H54 (cell line): ENCODE data around the gene EPHA6.
"Not testable (repeated sequence)": the region's sequence is repeated elsewhere in the genome, so short reads cannot be mapped to it uniquely, and the experiment has no call there.

ENCODE experiments used
- DNase-seq: peaks from one replicate; pipeline ENCODE4 v3.0.0; 2011; ENCODE audit warnings: low spot score, mixed read lengths; ENCODE audit not compliant: insufficient read length
- FAIRE-seq: peaks from 3 replicates; lab custom pipeline; 2011; peaks lifted over from hg19 to GRCh38; lab: Jason Lieb, UNC
- POLR2A ChIP-seq: IDR thresholded peaks from 2 replicates; pipeline ENCODE4 v1.6.1; 2011; ENCODE audit warnings: low read depth, mild to moderate bottlenecking, low read length

Gene EPHA6

GRCh38 chr3:97388774-97389173 lies 574.4 kb downstream of the EPHA6 start:
- FAIRE-seq (no peak), DNase-seq (no peak)
- no peak for TF ChIP-seq POLR2A

- TF ChIP-seq POLR2A, result no peak
- DNase-seq, result no peak
- no peak for FAIRE-seq
These were observed 575.5 kb downstream of the EPHA6 start for GRCh38 chr3:97389936-97390335.

- no peak for TF ChIP-seq POLR2A
- DNase-seq, result no peak
- no peak for FAIRE-seq
These were observed 576.8 kb downstream of the EPHA6 start for GRCh38 chr3:97391167-97391566.

- no peak for TF ChIP-seq POLR2A
- no peak for FAIRE-seq
- DNase-seq, result no peak
These were observed 595.2 kb downstream of the EPHA6 start for GRCh38 chr3:97409612-97410011.

- DNase-seq (no peak), FAIRE-seq (no peak)
- no peak for TF ChIP-seq POLR2A
These were observed 607.2 kb downstream of the EPHA6 start for GRCh38 chr3:97421565-97421964.

GRCh38 chr3:97425002-97425401 lies 610.6 kb downstream of the EPHA6 start:
- FAIRE-seq, result no peak
- TF ChIP-seq POLR2A, result no peak
- no peak for DNase-seq

GRCh38 chr3:97430601-97431000 lies 616.2 kb downstream of the EPHA6 start:
- DNase-seq (no peak), FAIRE-seq (no peak)
- no peak for TF ChIP-seq POLR2A

- no peak for TF ChIP-seq POLR2A
- FAIRE-seq (no peak), DNase-seq (no peak)
These were observed 618.5 kb downstream of the EPHA6 start for GRCh38 chr3:97432914-97433313.

GRCh38 chr3:97438131-97438530 lies 623.7 kb downstream of the EPHA6 start:
- FAIRE-seq (no peak), DNase-seq (no peak)
- TF ChIP-seq POLR2A, result no peak

GRCh38 chr3:97439373-97439772 lies 625.0 kb downstream of the EPHA6 start:
- DNase-seq (no peak), FAIRE-seq (no peak)
- no peak for TF ChIP-seq POLR2A

GRCh38 chr3:97464035-97464434 lies 649.6 kb downstream of the EPHA6 start:
- no peak for TF ChIP-seq POLR2A
- DNase-seq (no peak), FAIRE-seq (no peak)

GRCh38 chr3:97470481-97470880 lies 656.1 kb downstream of the EPHA6 start:
- TF ChIP-seq POLR2A, result no peak
- no peak for DNase-seq
- FAIRE-seq, result no peak

- FAIRE-seq (no peak), DNase-seq (no peak)
- TF ChIP-seq POLR2A, result no peak
These were observed 665.3 kb downstream of the EPHA6 start for GRCh38 chr3:97479740-97480139.

- FAIRE-seq, DNase-seq: not testable (repeated sequence)
These were observed 666.4 kb downstream of the EPHA6 start for GRCh38 chr3:97480696-97481289.

GRCh38 chr3:97481416-97481815 lies 667.0 kb downstream of the EPHA6 start:
- no peak for DNase-seq
- no peak for FAIRE-seq
- no peak for TF ChIP-seq POLR2A
